Fibroblast of skin of right biceps (primary cell): ENCODE measurements around the gene MEIOSIN.
"Not testable (repeated sequence)": the region's sequence is repeated elsewhere in the genome, so short reads cannot be mapped to it uniquely, and the experiment has no call there.

Experiments used
- DNase-seq: peaks from one replicate; pipeline ENCODE4 v3.0.0-alpha.2; 2013

MEIOSIN gene

GRCh38 chr19:45728683-45729082 lies 4.6 kb upstream of the MEIOSIN start:
- not testable (repeated sequence) for DNase-seq

- no peak for DNase-seq
Measured at GRCh38 chr19:45729800-45730290, 3.4 kb upstream of the MEIOSIN start.

GRCh38 chr19:45730368-45731288 lies 2.6 kb upstream of the MEIOSIN start, which contains the start of gene FBXO46:
FBXO46 (minus strand) TSS chr19:45730896; CDS start chr19:45713495, 17,401 bp downstream.
- DNase-seq, result peak; percentile 99

DNA sequence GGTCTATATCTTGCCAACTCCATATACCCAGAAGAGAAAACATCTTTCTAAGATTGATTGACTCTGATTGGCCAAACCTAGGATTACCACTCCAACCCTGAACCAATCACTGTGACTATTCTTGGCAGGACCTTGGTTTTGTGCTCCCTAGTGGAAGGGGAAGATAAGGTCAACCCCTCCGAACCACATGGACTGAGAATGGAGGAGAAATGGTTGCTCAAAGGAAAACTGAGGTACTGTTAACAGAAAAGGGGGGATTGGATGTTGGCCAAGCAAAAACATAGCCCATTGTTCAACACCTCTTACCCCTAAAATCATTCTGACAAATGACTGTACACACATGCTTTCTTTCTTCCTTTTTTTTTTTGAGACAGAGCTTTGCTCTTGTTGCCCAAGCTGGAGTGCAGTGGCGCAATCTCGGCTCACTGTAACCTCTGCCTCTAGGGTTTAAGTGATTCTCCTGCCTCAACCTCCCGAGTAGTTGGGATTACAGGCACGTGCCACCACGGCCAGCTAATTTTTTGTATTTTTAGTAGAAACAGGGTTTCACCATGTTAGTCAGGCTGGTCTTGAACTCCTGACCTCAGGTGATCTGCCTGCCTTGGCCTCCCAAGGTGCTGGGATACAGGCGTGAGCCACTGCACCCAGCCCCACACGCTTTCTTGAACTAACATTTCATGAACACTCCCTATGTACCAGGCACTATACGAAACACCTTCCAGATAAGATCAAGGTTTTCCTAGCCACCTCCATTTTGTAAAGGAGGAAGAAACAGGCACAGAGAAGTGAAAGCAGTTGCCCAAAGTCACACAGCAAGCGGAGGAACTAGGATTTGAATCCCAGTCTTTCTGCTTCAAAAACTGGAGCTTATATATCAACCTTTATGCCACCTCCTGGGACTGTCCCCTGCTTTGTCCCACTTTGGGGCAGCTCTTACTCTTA lies 6.5 kb downstream of the MEIOSIN start:
- no peak for DNase-seq

GRCh38 chr19:45742969-45743368 lies 9.7 kb downstream of the MEIOSIN start:
- no peak for DNase-seq

DNA sequence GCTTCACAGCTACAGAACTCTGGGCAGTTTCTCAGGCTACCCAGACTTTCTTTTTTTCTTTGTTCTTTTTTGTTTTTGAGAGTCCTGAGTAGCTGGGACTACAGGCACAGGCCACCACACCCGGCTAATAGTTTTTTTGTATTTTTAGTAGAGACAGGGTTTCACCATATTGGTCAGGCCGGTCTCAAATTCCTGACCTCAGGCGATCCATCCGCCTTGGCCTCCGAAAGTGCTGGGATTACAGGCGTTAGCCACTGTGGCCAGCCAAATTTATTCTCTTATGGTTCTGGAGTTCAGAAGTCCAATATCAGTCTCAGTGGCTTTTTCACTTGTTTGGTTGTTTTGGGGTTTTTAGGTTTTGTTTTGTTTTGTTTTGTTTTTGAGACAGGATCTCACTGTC lies 12.4 kb downstream of the MEIOSIN start:
- DNase-seq, result no peak

DNA sequence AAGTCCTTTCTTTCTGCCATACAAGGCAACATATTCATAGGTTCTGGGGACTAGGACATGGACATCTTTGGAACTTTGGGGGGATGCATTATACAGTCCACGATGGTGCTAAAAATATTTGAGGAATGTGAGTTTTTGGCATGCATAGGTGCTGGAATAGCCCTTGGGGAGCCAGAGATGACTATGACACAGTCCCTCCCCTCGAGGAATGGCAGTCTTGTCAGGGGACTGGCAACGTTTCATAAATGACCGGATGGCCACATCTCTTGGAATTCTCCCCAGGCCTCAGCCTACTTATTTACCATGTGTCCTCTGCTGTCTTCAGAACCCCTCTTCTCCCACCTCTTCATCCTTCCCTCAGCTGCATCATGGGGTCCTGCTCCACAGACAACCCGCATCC lies 13.6 kb downstream of the MEIOSIN start:
- DNase-seq, result peak; percentile 40

- DNase-seq, result no peak
Measured at GRCh38 chr19:45747513-45747912, 14.3 kb downstream of the MEIOSIN start.

DNA sequence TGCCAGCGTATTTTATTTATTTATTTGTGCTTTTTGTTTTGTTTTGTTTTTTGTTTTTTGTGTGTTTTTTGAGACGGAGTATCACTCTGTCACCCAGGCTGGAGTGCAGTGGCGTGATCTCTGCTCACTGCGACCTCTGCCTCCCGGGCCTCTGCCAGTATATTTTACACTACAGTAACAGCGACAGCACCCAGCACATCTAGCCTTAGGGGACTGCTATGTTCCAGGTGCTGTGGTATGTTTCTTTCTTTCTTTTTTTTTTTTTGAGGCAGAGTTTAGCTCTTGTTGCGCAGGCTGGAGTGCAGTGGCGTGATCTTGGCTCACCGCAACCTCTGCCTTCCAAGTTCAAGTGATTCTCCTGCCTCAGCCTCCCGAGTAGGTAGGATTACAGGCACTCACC lies 18.2 kb downstream of the MEIOSIN start:
- not testable (repeated sequence) for DNase-seq

DNA sequence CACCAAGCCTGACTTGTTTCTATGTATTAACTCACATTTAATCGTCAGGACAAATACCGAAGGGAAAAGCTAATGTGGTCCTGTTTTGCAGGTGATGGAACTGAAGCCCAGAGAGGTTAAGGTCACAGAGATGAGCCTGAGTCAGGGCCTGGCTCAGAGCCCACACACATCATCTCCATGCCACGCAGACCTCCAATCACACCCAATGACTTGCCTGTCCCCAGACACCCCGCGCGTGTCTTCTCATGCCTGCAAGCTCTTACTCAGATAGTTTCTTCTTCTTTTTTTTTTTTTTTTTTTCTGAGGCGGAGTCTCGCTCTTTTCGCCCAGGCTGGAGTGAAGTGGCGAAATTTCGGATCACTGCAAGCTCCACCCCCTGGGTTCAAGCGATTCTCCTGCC lies 19.4 kb downstream of the MEIOSIN start:
- DNase-seq, result peak; percentile 30

GRCh38 chr19:45753548-45753947 lies 20.3 kb downstream of the MEIOSIN start:
- no peak for DNase-seq

DNA sequence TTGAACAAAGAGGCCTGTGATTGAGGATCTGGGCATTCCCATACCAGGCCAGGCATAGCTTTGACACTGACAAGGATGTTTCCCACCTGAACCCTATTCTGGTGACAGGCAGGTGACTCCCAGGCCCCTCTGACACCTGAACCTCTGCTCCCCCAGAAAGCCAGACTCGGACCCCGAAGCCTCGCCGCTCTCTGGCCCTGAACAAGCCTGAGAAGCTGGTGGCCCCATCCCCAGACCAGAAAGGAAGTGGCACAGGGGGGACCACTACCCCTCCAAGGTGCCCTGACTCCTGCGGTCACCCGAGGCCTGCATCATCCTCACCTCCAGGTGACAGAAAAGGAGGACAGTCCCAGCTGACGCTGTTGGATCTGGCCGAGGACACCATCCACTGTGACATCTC lies 21.1 kb downstream of the MEIOSIN start:
- no peak for DNase-seq

GRCh38 chr19:45757695-45758094 lies 24.5 kb downstream of the MEIOSIN start:
- DNase-seq, result no peak

DNA sequence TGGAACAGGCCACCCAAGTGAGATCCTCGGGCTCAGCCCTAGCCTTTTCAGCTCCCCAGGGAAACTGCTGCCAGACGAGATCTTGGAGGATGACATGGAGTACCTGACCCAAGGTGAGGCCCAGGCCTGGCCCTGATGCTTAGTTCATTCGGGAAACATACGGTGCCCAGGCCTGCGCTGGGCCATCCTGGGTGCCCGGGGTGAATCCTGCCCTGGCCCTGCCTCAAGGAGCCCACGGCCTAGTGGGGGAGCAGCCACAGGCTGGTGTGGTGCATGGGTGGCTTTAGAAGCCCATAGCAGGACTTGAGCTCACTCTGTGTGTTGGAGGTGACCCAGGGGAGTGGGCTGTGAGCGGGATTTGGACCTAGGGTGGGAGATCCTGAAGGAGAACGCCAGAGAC lies 25.7 kb downstream of the MEIOSIN start:
- DNase-seq, result no peak

DNA sequence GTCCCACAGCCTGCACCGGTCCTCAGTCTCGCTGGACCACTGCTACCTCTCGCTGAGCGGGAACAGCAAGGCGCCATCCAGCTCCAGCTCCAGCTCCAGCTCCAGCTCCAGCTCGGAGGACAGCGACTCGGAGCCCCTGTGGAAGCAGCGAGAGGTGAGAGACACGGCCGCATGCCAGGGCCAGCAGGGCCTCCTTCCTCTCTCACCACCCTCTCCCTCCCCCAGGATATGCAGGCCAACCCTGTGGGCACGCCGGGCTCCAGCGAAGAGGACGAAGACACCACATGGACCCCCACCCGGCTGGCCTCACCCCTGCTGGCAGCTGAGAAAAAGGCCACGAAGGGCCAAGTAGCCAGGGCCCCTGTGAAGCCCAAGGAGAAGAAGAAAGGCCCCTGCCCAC lies 28.5 kb downstream of the MEIOSIN start:
- no peak for DNase-seq

GRCh38 chr19:45762870-45763631 lies 29.8 kb downstream of the MEIOSIN start:
- DNase-seq, result no peak

DNA sequence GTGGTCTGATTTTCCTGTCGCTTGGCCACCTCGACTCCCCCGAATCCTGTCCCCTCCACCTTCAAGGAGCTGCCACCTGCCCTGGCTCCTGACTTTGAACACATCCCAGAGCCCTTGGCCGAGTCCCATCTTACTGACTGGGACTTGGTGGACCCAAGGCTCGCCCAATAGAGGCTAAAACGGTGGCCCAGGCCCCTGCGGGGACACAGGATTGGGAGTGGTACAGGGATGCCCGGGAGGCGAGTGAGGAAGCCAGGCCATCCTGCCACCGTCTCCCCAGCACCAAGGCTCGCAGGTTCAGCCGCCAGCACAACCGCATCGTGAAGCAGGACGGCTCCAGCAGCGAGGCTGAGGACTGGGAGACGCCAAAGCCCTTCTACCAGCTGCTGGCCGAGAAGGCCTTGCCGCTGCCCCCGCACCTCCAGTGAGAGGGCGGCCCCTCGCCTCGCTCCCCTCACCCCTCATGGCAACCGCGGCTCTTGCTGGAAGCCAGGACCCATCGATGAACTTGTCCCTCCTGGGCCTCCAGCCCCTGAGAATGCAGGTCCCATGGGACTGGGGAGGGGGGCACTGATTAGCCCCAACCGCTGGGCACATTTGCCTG lies 30.6 kb downstream of the MEIOSIN start:
- DNase-seq, result no peak

DNA sequence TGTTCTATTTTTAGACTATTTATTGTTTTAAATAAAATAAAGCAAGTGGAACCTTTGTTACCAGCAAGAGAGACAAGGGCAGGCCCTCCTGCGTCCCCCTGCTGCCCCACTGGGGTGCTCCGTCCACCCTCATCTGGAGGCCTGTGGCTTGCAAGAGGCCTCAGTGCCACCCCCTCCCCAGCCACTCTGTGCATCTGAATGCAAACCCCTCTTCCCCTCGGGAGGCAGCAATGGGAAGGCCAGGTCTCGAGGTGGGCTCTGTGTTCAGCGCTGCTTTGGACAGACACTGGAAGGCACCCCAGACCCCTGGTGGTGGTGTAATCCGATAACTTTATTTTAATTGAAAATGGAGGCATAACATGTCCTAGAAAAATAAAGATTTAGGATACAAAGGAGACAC lies 31.2 kb downstream of the MEIOSIN start:
- DNase-seq, result no peak

DNA sequence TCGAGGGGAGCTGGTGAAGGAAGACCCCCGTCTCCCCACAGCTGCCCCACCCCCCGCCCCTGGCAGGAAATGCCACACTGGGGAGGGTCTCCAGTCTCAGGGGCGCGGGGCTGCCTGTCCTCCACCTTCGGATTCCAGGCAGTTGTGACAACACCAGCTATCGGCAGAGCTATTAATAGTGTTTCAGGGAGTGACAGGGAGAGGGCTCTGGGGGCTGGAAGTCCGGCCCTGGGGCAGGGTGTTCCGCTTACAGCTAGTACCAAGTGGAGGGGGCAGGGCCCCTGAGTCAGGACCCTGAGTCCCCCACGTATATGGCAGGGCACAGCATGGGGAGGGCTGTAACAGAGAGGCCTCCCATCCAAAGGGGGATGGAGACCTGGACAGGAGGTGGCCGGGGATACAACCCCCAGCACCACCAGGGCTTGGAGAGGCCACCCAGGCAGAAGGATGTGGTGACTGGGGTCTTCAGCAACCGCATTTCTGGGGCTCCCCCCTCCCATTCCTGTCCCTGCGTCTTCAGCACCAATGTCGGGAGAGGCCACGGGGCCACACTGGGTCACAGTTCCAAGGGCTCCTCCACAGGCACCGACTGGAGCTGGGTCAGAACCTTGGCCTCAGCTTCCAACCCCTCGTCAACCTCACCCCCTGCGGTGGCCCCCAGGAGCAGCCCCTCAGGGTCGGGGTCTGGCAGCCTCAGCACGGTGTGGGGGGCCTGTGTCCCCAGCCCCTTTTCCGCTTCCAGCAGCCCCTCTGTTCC lies 31.9 kb downstream of the MEIOSIN start:
- no peak for DNase-seq

DNA sequence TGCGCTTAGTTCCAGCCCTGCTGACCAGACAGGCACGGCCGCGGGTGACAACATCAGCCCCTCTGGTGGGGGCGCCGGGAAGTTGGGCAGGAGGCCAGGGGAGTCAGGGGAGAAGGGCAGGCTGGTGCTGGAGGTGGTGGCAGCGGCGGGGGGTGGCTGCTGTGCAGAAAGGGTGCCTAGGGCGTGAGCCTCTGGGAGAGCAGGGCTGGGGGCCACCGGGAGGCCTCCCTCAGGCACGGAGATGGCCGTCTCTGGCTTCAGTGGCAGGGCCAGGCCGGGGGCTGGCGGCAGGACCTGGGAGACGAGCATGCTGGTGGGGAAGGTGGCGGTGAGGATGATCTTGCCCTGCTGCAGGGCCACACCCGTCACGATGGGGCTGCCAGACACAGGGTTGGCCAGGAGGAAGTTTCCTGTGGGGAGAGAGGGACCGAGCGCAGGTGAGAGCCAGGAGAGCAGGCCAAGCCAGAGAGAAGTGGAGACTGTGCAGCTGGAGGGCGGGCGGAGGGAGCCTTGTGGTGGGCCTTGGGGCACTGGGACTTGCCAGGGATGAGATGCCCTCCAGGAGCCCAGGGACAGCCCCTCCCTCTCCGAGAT lies 32.6 kb downstream of the MEIOSIN start:
- no peak for DNase-seq

DNA sequence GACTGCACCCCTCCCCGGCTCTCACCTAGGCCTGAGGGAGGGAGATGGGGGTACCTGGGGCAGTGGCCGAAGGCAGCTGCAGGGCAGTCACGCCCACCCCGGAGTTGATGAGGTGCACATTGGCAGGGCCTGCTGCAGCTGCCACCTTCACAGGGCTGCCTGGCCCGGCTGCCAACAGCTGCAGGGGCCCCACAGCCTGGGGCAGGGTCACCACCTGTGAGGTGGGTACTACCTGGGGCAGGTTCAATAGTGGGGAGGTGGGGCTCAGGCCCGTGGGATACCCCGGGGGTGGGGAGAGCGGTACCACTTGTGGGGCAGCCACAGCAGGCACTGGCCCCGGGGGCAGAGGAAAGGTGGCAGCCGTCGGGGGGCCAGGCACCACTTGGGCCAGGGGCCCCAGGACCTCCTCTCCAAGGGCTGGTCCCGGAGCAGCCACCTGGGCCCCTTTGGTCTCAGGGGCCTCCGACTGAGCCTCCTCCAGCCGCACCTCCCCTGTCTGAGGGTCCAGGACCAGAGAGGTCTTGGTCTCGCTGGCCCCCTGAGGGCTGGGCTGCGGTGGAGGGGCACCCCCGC lies 33.1 kb downstream of the MEIOSIN start:
- DNase-seq, result no peak
